GM06990 (cell line): ENCODE measurements around the gene FAM162A.

ENCODE experiments used
- DNase-seq: peaks from one replicate; pipeline ENCODE4 v3.0.0-alpha.2; 2011; ENCODE audit not compliant: insufficient read length; ENCODE audit errors: extremely low read depth
- H3K27me3 ChIP-seq: replicated peaks from 2 replicates; pipeline ENCODE4 v1.6.0; 2011; ENCODE audit warnings: low read length; ENCODE audit not compliant: control insufficient read depth, insufficient read depth
- H3K36me3 ChIP-seq: 2 replicates; pipeline ENCODE4 v1.5.1; 2011; ENCODE audit warnings: low read length; ENCODE audit not compliant: control insufficient read depth, insufficient read depth
- H3K4me3 ChIP-seq: replicated peaks from 2 replicates; pipeline ENCODE4 v1.5.1; 2011; ENCODE audit warnings: low read depth, mild to moderate bottlenecking, control low read depth, low read length
- CTCF ChIP-seq: IDR thresholded peaks from 2 replicates; pipeline ENCODE4 v1.5.1; 2011; ENCODE audit warnings: low read length, control low read depth, mild to moderate bottlenecking, inconsistent platforms; ENCODE audit not compliant: insufficient read depth, poor library complexity, severe bottlenecking

The FAM162A gene

GRCh38 chr3:122415104-122415744, 31.2 kb downstream of the FAM162A start:
- DNase-seq: no peak
- peak overlapping the region; percentile 71 for H3K4me3 ChIP-seq
- no peaks in the 10 kb centered on the region for H3K27me3 ChIP-seq
- no peak for TF ChIP-seq CTCF
- no peaks in the 10 kb centered on the region; the same call in 1 of the 2 replicates for H3K36me3 ChIP-seq

- peak; percentile 92 for DNase-seq
- Histone ChIP-seq H3K4me3 (peak within 1 kb of the TSS; percentile 71), H3K36me3 (no peaks in the 10 kb centered on the region), H3K27me3 (no peaks in the 10 kb centered on the region)
- no peak for TF ChIP-seq CTCF
Measured at GRCh38 chr3:122415762-122416654, 32.0 kb downstream of the FAM162A start, which contains the start of gene WDR5B. TSS of gene WDR5B (minus strand) at chr3:122416062. CDS start at chr3:122415528, 534 bp downstream.

DNA sequence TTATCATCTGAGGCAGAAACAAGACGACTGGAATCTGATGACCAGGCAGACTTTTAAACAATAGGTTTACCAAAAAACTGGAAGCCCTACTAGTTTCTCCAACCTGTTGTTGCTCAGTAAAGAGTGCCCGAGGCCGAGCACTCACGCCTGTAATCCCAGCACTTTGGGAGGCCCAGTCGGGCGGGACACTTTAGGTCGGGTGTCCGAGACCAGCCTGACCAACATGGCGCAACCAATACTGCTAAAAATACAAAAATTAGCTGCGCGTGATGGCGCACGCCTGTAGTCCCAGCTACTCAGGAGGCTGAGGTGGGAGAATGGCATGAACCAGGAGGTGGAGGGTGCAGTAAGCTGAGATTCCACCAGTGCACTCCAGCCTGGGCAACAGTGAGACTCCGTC, 33.0 kb downstream of the FAM162A start:
- TF ChIP-seq CTCF: no peak
- peak overlapping the region; percentile 71 for H3K4me3 ChIP-seq
- H3K36me3 ChIP-seq: no peaks in the 10 kb centered on the region
- no peaks in the 10 kb centered on the region for H3K27me3 ChIP-seq
- no peak for DNase-seq

- H3K36me3 ChIP-seq: peaks cover 1% of the 10 kb centered on the region
- H3K4me3 ChIP-seq: no peak overlapping the region
- no peak for DNase-seq
- H3K27me3 ChIP-seq: no peaks in the 10 kb centered on the region
- TF ChIP-seq CTCF: no peak
Measured at GRCh38 chr3:122421101-122421500, 37.1 kb downstream of the FAM162A start.

GRCh38 chr3:122421836-122422235, 37.9 kb downstream of the FAM162A start:
- no peak for DNase-seq
- H3K27me3 ChIP-seq: no peaks in the 10 kb centered on the region
- peaks cover 5% of the 10 kb centered on the region for H3K36me3 ChIP-seq
- H3K4me3 ChIP-seq: no peak overlapping the region
- no peak for TF ChIP-seq CTCF
